Rectal smooth muscle tissue (tissue), 1 donor: Measurements from ENCODE around the gene CNPY1.
"Not testable (repeated sequence)": the region's sequence is repeated elsewhere in the genome, so short reads cannot be mapped to it uniquely, and the experiment has no call there.

ENCODE experiments used
- H3K27ac ChIP-seq: one replicate; pipeline ENCODE4 v1.7.0; 2013; ENCODE audit warnings: low read depth, low read length, inconsistent platforms
- H3K27me3 ChIP-seq: one replicate; pipeline ENCODE4 v1.7.0; 2013; ENCODE audit warnings: low read length; ENCODE audit not compliant: control insufficient read depth, insufficient read depth
- H3K36me3 ChIP-seq: one replicate; pipeline ENCODE4 v1.7.0; 2013; ENCODE audit warnings: low read length; ENCODE audit not compliant: control insufficient read depth, insufficient read depth
- H3K4me1 ChIP-seq: one replicate; pipeline ENCODE4 v1.7.0; 2013; ENCODE audit warnings: low read length; ENCODE audit not compliant: control insufficient read depth, insufficient read depth
- H3K4me3 ChIP-seq: one replicate; pipeline ENCODE4 v1.7.0; 2013; ENCODE audit warnings: low read length
- H3K9ac ChIP-seq: one replicate; pipeline ENCODE4 v1.7.0; 2013; ENCODE audit warnings: low read length

The CNPY1 gene

GRCh38 chr7:155574556-155575290 is 28.4 kb upstream of the CNPY1 start:
- Histone ChIP-seq H3K9ac (no peak overlapping the region), H3K27ac (no peak overlapping the region), H3K27me3 (peaks cover 2% of the 10 kb centered on the region), H3K4me1 (no peaks in the 10 kb centered on the region), H3K4me3 (no peak overlapping the region), H3K36me3 (no peaks in the 10 kb centered on the region)

- H3K4me3 ChIP-seq, result no peak overlapping the region
- peaks cover 2% of the 10 kb centered on the region for H3K27me3 ChIP-seq
- H3K27ac ChIP-seq, result no peak overlapping the region
- H3K4me1 ChIP-seq, result no peaks in the 10 kb centered on the region
- no peak overlapping the region for H3K9ac ChIP-seq
- H3K36me3 ChIP-seq, result no peaks in the 10 kb centered on the region
These were observed 25.4 kb upstream of the CNPY1 start for GRCh38 chr7:155571581-155572345.

GRCh38 chr7:155570991-155571390 is 24.6 kb upstream of the CNPY1 start:
- Histone ChIP-seq H3K4me3 (no peak overlapping the region), H3K27ac (no peak overlapping the region), H3K27me3 (peaks cover 2% of the 10 kb centered on the region), H3K9ac (no peak overlapping the region), H3K4me1 (no peaks in the 10 kb centered on the region), H3K36me3 (no peaks in the 10 kb centered on the region)

- Histone ChIP-seq H3K4me3 (no peak overlapping the region), H3K27ac (no peak overlapping the region), H3K9ac (no peak overlapping the region), H3K27me3 (peaks cover 2% of the 10 kb centered on the region), H3K36me3 (no peaks in the 10 kb centered on the region), H3K4me1 (no peaks in the 10 kb centered on the region)
These were observed 24.0 kb upstream of the CNPY1 start for GRCh38 chr7:155570171-155570958.

- H3K36me3 ChIP-seq, result no peaks in the 10 kb centered on the region
- H3K4me1 ChIP-seq, result no peaks in the 10 kb centered on the region
- H3K27ac ChIP-seq, result no peak overlapping the region
- no peak overlapping the region for H3K4me3 ChIP-seq
- peaks cover 2% of the 10 kb centered on the region for H3K27me3 ChIP-seq
- no peak overlapping the region for H3K9ac ChIP-seq
These were observed 23.3 kb upstream of the CNPY1 start for GRCh38 chr7:155569681-155570080.

GRCh38 chr7:155568842-155569494 is 22.6 kb upstream of the CNPY1 start:
- no peak overlapping the region for H3K9ac ChIP-seq
- peaks cover 2% of the 10 kb centered on the region for H3K27me3 ChIP-seq
- H3K27ac ChIP-seq, result no peak overlapping the region
- no peaks in the 10 kb centered on the region for H3K4me1 ChIP-seq
- no peak overlapping the region for H3K4me3 ChIP-seq
- H3K36me3 ChIP-seq, result no peaks in the 10 kb centered on the region

- Histone ChIP-seq H3K9ac (no peak overlapping the region), H3K4me3 (no peak overlapping the region), H3K4me1 (no peaks in the 10 kb centered on the region), H3K27ac (no peak overlapping the region), H3K27me3 (peaks cover 2% of the 10 kb centered on the region), H3K36me3 (no peaks in the 10 kb centered on the region)
These were observed 21.9 kb upstream of the CNPY1 start for GRCh38 chr7:155568333-155568660.

GRCh38 chr7:155567646-155568332 is 21.4 kb upstream of the CNPY1 start:
- Histone ChIP-seq H3K4me1 (no peaks in the 10 kb centered on the region), H3K27me3 (peaks cover 2% of the 10 kb centered on the region), H3K27ac (no peak overlapping the region), H3K36me3 (no peaks in the 10 kb centered on the region), H3K4me3 (no peak overlapping the region), H3K9ac (no peak overlapping the region)

- H3K4me3 ChIP-seq, result no peak overlapping the region
- no peak overlapping the region for H3K27ac ChIP-seq
- H3K27me3 ChIP-seq, result peaks cover under 1% of the 10 kb centered on the region
- no peak overlapping the region for H3K9ac ChIP-seq
- no peaks in the 10 kb centered on the region for H3K36me3 ChIP-seq
- H3K4me1 ChIP-seq, result no peaks in the 10 kb centered on the region
These were observed 19.9 kb upstream of the CNPY1 start for GRCh38 chr7:155566011-155566836.

GRCh38 chr7:155565596-155565995 is 19.2 kb upstream of the CNPY1 start:
- H3K27ac ChIP-seq, result no peak overlapping the region
- H3K36me3 ChIP-seq, result no peaks in the 10 kb centered on the region
- no peaks in the 10 kb centered on the region for H3K27me3 ChIP-seq
- H3K4me1 ChIP-seq, result no peaks in the 10 kb centered on the region
- H3K9ac ChIP-seq, result no peak overlapping the region
- H3K4me3 ChIP-seq, result no peak overlapping the region

GRCh38 chr7:155562976-155563375 is 16.6 kb upstream of the CNPY1 start:
- H3K9ac ChIP-seq, H3K27me3 ChIP-seq, H3K4me1 ChIP-seq: not testable (repeated sequence)

More at GRCh38 chr7:155562976-155563375, 16.6 kb upstream of the CNPY1 start:
- not testable (repeated sequence) for H3K27ac ChIP-seq, H3K4me3 ChIP-seq, H3K36me3 ChIP-seq
